Amniotic epithelial cell (primary cell): ENCODE data around the gene COL2A1.

Experiments
- DNase-seq: peaks from one replicate; pipeline ENCODE4 v3.0.0-alpha.2; 2010; ENCODE audit warnings: low read depth

COL2A1 gene

DNA sequence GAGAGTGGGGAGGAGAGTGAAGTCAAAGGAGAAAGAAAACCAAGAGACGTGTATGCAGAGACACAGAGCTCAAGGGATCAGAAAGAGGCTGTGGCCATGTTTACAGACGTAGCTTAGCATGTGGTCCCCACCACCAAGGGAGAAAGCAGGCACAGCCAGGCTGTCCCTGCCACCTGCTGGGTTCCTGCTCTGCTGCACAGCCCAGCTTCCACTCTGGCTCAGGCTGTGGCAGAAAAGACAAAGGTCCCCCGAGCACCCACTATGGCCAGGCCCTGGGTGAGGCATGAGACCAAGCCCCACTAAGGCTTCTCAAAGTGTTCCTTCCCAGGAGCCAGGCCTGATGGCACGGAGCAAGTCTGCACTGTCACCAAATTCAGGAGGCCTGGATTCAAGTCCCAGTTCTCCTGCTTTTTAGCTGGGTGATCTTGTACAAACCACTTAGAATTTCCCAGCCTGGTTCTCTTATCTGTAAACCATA, 25.9 kb upstream of the COL2A1 start:
- DNase-seq = no peak

DNA sequence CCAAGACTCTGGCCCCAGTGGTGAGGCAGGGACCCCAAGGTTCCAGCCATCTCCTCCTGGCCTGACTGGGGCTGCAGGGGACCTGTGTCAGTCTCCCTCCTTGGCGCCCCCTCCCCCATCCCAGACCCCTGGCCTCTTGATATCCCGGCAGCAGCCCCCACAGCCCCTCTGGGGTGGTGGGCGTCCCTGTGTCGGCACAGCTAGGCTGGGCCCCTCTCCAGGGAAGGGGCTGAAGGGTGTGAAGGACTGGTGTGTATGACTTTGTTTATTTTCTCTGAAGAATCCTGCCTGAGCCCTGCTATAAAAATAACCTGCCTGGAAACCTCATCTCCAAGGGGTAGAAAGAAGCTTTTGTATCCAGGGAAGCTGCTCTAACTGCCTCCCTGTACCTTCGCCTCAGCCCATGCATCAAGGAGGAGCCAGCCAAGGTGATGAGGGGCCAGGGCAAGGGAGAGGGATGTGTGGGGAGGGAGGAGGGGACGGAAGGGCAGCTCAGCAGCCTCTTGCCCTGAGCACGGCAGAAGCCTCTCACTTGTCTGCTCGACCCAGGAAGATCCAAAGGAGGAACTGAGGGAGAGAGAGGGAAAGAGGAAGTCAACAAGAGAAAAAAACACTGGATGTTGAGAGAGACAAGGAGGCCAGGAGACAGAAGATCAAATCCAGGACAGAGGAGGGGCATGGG, 25.4 kb upstream of the COL2A1 start:
- DNase-seq = no peak

DNA sequence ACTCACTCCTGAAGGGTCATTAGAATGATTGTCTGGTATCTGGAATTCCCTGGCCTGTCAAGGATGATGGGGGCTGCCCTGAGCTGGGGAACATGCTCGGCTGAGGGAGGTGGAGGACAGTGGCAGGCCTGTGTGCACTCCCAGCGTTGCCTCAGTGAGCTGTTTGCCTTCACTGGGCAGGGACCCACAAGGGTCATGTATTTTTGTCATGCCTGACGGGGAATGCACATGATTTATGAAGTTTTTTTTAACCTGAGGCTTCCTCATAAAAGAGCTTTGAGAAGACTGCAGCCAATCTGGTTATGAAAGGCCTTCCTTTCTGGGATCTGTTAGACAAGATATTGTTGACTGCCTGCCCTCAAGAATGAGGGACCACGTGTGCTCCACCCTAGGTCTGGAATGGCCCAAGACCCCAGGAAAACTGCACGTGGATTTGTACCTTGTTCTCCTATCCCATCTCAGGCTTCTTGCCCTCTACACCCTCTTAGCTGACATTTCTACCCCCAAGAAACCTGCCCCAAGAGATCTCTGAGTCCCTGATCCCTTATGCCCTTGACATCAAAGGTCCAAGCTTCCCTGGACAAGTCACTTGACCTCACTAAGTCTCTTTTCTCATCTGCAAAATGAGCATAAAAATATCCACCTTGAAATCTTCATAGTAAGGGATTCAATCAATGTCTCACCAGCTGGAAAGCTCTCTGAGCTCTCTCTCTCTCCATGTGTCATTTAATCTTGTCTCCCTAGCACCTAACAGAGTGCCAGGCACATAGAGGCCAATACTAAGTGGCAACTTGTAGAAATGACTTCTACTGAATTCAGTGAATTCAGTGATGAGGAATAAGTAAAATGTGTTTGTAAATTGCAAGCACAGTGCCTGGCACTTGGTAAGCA, 24.5 kb upstream of the COL2A1 start:
- no peak for DNase-seq

DNA sequence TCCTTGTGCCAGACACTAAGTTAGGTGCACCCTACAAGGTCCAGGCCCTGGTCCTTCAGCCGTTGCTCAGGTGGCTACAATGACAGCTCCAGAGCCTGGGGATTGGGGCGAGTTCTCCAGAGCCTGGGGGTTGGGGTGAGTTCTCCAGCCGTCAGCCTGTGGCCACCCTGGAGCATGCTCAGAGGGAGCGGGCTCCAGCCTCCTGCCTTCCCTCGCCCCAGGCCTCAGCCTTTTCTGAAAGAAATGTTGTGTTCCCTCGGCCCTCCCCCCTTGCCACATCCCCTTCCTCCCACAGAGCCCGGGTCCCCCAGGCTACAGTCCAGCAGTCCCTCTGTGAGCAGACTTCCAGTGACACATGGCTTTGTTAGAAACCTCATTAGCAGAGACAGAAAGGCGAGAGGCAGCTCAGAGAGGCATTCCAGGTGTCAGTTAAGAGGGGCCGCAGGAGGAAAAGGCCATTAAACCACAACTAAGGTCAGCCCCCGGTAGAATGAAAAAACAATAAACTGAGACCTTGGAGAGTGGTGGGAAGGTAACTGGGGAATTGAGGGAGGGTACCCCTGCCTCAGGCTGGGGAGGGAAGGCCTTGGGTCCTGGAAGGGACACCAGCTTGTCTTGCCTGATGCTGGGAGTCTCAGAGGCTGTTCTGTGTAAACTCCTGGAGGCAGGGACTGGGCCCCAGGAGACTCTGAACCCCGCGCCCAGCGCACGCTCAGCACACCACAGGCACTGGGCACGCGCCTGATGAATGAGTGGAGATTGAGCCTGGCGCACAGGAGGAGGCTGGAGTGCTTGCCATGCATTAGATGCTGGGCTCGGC, 23.1 kb upstream of the COL2A1 start:
- no peak for DNase-seq

DNA sequence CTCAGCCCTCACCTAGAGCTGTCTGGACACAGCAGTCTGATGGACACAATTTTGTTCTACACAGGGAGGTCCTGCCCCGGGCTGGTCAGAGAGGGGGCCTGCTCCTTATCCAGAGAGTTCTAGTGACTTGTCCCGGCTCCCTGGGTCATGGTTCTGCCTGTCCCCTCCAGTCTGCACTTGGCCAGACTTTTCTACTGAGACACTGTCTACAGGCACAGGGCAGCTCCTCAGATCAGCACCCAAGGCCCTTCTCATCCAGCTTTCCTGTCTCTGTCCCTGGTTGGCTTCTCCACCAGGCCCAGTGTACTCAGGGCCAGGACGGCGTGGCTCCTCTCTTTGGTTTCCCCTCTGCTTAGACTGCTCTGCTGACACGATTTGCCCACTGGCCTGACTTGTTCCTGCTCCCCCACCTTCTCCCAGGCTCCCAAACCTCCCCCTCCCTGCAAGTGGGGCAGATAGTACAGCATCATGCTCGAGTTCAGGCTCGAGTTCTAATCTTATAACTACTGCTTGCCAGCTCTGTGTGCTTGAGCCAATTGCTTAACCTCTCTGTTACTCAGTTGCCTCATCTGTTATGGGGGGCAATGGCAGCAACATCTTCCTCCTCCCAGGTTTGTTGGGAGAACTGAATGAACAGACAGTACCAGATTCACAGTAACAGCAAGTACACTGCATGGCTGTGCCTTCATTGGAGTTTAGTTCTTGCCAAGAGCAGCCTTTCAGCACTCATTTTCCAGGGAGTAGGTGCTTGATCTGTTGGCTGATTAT, 22.0 kb upstream of the COL2A1 start:
- DNase-seq = no peak

DNA sequence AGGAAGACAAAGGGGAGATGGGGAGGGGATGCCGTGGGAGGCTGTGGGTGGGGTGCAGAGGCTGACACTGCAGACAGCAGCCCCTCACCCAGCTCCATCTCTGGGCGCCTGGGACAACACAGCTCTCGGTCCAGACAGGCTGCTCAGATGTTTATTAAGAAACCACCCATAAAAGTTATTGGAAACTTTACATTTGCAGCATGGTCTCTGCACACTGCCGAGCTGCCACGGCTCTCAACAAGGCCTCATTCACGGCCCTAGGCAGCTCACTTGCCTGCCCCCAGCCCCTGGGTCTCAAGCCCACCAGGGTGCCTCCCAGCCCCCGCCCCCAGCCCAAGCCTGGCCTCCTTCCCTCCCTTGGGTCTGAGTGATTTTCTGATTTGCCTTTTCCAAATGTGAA, 21.0 kb upstream of the COL2A1 start:
- DNase-seq = no peak

DNA sequence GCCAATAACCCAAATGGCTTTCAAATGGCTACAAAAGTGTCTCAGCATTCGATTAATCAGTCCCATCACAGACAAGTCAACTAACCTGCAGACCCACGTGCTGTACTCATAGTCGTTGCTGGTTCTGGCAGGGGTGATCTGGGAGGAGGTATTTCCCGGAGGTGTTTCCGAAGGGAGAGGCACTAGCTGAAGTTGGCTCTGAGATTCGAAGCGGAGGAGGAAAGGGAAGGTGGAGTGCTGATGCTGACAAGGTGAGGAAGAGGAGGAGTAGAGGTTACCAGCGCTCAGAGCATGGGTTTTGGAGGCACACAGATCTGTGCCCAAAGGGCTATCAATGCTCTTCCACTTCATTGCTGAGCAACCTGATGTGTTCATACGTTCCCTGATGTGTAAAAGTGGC, 20.5 kb upstream of the COL2A1 start:
- no peak for DNase-seq

DNA sequence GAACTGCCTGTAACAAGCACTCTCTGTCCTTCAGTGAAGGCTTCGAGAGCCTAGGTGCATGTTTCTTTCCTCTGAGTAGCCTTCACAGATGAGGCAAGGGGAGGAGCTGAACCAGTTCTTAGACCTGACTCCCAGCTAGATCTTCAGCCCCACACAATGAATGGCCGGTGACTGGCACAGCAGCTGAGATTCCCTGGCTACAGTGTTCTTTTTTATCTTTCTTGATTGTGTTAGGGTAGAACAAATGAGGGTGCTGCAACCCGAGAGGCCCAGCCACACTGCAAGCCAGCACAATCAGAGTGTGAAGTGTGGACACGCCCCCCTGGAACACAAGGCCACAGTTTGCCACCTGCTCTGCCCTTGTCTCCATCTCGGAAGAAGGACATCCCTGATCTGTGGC, 19.1 kb upstream of the COL2A1 start:
- DNase-seq = no peak

DNA sequence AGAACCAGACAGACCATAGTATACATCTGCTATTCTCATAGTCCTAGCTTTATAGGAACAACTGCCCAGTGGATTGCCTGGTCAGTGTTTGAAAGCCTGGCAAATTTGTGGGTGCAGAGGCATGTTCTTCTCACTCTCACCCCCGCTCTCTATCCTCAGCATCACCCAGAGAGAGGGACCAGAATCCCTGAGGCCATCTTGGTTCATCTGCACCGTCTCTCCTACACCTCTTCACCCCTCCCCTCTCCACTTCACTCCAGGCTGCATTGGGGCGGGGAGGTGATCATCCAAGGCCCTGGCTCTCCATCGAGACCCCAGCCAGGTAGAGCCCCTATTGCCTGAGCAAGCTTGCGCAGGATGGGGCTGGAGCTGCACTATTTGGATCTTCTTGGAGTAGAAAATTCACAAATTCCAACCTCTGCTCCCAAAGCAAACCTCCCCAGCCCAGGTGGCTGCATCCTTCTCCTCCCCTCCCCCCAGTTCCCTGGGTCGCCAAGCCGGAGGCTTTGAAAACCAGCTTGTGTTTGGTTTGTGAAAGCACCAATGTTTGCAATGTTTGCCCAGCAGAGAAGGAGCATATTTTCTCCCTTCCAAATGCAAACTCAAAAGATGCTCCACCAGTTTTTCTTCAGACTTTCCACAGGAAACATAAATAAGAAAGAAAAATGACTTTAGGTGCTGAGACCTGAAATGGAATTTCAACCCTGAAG, 18.6 kb upstream of the COL2A1 start:
- no peak for DNase-seq

DNA sequence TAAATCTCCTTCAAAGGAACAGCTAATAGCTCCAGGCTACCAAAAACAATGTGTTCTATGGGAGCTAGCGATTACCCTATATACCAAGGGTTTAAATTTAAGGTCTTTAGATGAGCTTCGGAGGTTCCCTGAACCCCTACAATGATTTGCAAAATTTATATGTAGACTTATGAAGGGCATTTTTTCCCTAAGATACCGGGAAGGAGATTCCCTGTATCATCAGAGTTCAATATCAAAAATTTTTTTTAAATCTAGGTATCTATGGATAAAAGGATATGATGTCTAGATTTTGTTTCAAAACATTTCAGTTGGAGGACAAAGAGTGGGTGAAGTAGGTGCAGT, 17.9 kb upstream of the COL2A1 start:
- DNase-seq = no peak

DNA sequence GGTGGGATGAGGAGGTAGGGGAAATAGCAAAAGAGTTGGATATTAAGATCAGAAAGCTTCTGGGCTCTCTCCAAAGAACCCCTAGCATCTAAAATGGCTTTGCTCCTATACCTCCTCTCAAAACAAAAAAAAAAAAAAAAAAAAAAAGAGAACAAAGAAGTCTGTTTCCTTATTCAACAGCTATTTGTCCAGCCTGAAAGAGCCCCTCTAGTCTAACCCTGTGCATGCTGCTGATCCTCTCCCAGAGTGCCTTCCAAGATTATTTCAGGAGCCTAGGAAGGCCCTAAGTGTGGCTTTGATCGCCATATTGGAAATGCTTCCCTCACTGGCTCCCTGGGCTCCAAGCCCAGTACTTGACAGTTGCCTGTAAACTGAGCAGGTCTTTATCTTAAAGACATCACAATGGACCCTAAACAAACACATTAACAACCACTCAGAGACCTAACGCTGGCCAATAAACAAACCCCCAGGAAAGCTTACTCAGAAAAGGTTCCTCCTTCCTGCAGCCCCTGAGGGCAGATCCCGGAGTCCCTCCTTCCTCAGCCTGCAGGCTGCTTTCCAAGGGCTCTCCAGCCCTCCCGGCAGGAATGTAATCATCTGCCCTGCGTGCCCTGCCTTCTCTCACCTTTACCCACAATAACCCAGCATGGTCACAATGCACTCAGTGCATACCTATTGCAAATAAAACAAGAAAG, 17.4 kb upstream of the COL2A1 start:
- no peak for DNase-seq

DNA sequence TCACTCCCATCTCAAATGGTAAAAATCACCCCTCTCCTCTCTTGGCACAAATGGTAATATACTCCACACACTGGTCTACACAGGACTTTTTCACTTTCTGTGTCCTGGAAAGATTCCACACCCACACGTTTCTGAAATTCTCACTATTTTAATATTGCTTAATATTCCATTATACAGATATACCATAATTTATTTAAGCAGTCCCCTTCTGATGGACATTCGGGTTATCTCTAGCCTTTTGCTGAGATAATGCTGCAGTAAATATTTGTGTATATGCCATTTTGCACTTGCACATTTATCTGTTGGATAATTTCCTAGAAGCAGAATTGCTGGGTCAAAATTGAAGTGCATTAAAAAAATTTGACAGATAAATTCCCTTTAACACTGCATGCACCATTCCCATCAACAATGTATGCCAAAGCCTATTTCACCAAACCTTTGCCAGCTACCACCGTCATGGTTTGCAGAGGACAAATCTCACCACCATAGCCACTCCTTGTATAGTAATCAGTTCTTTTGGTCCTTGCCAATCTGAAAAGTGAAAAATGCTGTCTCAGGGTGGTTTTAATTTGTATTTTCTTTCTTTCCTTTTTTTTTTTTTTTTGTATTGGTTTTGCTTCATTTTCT, 15.5 kb upstream of the COL2A1 start:
- no peak for DNase-seq

DNA sequence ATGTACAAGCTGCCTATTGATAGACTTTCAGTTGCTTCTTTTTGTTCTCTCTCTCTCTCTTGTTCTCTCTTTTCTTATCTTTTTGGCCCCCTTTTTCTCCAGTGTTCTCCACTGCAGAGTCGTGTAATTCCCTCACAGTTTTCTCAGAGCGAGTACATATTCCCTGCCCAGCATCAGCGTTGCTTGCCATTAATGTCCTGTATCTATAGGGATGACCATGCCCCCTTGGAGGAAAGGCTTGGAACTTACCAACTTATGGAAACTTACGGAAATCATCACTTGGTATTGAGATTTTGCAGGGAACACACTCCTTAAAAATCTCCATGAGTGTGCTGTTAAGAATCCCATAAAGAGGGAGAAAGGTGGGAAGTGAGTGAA, 14.3 kb upstream of the COL2A1 start:
- DNase-seq = no peak

DNA sequence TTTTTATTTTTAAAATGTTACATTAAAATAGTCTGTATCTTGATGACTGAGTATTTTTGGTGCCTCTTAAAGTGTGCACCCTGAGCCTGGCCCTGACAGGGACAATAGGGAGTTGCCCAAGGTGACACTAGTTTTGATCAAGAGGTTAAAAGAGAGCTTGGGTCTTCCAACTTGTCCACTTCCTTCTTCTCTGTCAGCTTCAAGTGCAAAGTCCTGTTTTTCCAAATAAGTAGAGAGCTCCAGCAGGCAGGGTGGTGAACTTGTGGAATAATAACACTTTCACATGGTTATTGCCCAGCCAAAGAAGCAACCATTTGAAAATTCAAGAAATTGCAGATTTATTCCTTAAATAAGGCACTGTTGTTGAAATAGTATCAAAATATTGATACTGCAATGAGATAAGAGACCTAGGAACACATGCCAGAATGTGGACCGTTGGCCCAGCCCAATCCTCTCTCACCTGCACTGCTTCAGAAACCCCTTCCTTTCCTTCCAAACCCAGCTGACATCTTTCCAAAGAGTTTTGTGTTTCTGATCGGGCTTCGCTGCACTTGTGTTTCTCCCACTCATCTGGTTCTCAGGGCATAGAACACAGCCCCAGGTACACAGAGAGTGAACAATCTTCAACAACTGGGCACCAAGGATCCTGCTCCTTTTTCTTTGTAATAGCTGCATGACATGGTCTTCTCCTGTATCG, 13.8 kb upstream of the COL2A1 start:
- no peak for DNase-seq

DNA sequence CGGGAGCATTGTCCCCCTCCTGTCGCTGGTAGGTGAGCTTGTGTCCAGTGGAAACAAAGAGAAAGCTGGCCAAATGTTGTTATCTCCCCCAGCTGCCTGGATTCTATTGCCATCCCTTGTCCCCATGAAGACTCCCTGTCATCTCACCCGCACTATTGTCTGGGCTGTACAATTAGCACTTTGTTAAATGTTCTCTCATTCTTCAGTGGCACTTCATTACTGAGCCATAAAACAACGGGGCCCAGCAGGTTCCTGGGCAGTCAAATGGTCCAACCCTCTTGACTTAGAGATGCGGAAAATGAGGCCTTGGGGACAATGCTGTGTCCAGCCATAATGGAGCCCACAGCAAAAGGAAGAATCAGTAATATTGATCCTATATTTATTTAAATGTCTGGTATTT, 13.2 kb upstream of the COL2A1 start:
- DNase-seq = no peak

DNA sequence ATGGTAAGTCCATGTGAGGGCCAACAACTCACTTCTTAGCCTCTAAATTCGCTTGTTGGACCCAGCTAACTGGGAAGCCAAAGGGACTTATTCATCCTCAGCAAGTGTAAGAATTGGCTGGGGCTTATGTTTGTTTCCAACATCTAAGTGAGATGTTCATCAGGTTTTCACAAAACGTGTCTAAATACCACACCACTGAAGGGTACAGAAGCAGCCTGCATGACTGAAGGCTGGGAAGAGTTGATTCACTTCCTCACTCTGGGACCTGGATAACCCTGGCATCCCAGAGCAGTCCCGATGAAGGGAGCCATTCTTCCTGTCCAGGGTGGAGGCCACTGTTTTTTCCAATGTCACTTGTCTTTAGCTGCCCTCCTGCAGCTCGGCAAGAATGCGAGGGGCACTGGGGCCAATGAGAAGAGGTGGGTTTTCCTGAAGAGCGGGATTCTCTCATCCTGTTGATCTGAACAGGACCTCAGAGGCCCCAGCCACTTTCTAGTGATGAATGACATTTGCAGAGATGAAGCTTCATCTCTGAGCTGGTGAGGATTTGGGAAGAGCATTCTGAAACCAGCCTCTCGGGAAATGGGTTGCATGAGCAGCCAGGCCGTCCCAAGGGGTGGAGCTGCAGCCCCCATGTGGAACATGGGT, 12.2 kb upstream of the COL2A1 start:
- DNase-seq = no peak

DNA sequence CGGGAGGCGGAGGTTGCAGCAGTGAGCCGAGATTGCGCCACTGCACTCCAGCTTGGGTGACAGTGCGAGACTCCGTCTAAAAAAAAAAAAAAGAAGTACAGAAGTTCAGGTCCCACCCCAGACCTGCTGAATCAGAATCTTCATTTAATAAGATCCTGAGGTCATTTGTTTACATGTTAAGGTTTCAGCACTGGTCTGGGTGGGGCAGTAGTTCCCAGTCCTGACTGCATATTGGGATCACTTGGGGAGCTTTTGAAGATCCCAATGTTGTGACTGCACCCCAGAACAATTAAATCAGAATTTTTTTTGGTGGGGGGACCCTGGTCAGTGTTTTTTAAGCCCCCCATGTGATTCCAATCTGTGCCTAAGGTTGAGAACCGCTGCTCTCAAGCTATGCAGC, 11.7 kb upstream of the COL2A1 start:
- DNase-seq = no peak

DNA sequence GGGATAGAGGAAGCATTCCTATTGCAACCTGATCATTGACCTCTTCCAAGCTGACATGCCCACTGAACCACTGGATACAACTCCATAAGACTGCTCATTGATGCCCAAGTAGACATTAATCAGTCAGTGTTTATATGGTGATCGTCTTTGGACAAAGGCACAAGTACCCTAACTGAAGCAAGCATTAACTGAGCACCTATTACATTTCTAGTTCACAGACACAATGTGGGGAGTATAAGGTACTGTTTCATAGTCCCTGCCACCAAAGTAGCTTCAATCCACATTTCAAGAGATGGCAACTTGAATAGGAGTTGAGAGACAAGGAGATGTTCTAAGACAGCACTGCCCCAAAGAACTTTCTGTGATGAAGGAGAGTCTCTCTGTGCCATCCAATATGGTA, 10.9 kb upstream of the COL2A1 start:
- DNase-seq = no peak

DNA sequence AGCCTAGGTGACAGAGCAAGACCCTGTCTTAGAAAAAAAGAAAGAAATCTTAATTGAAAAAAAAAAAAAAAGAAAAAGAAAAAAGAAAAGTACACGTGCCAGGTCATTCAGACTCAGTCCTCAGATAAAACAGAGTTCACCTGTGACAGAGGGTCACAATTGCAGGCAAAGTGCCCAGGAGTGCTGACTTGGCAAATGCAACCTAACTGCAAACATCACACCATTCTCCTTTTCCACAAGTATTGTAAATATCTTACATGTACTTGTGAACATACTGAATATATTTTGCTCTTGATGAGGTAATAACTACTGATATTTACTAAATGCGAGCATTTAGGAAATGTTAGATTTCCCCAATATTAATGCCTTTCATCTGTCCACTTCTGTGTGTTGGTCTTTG, 9.0 kb upstream of the COL2A1 start:
- DNase-seq = no peak
